ENCODE results near the gene NANOG. TPM values are rescaled to one million over a fixed set of nuclear protein-coding genes. Genes with fewer than 3 reads are reported as not detected.
A peak's percentile ranks its signal among the peaks of the same experiment; 100 is the strongest.
"Not testable (repeated sequence)": the region's sequence is repeated elsewhere in the genome, so short reads cannot be mapped to it uniquely, and the experiment has no call there.

NANOG gene
- total RNA-seq, 1 donor from 2014 or later = not detected

DNA sequence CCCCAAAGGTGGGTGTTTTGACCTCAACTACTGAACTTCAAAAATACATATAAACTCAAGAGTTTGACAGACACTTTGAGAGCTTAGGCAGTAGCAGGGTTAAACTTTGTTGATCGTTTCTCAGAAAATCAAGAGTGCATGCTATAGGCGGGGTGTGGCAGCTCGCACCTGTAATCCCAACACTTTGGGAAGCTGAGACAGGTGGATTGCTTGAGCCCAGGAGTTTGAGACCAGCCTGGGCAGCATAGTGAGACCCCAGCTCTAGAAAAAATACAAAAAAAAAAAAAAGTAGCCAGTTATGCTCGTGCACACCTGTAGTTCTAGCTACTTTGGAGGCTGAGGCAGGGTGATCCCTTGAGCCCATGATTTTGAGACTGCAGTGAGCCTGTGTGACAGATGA is 12.3 kb downstream of the NANOG start:
- Histone ChIP-seq H3K9me3 (no peaks in the 10 kb centered on the region), H3K4me3 (no peak overlapping the region), H3K4me1 (no peaks in the 10 kb centered on the region), H3K27me3 (ENCODE audit: low read depth) (peaks cover 4% of the 10 kb centered on the region), H3K27ac (no peak overlapping the region), H3K36me3 (no peaks in the 10 kb centered on the region)
- ATAC-seq (no peak), DNase-seq (no peak)
- no peak for TF ChIP-seq CTCF (IDR thresholded peaks at IDR 0.05)
- intact Hi-C loops (cut with DNase I) = no loop called here

GRCh38 chr12:7806319-7806718 is 17.1 kb downstream of the NANOG start:
- intact Hi-C loops (cut with DNase I); H3K27ac ChIP-seq; DNase-seq: not testable (repeated sequence)

GRCh38 chr12:7806863-7807487 is 17.8 kb downstream of the NANOG start:
- Histone ChIP-seq H3K27me3 (ENCODE audit: low read depth) (peaks cover 4% of the 10 kb centered on the region), H3K9me3 (no peaks in the 10 kb centered on the region), H3K27ac (no peak overlapping the region), H3K36me3 (no peaks in the 10 kb centered on the region), H3K4me1 (no peaks in the 10 kb centered on the region), H3K4me3 (no peak overlapping the region)
- intact Hi-C loops (cut with DNase I) = no loop called here
- peak; percentile 89 for TF ChIP-seq CTCF (IDR thresholded peaks at IDR 0.05)
- peak; percentile 54 for DNase-seq
- ATAC-seq = peak; percentile 83 to 87

More at GRCh38 chr12:7806319-7806718, 17.1 kb downstream of the NANOG start:
- H3K9me3 ChIP-seq; H3K4me3 ChIP-seq; H3K27me3 ChIP-seq (ENCODE audit: low read depth); H3K4me1 ChIP-seq; ATAC-seq; H3K36me3 ChIP-seq: not testable (repeated sequence)

GRCh38 chr12:7825754-7826153 is 36.6 kb downstream of the NANOG start:
- ATAC-seq = peak; percentile 78 to 87
- DNase-seq; H3K27ac ChIP-seq; H3K4me3 ChIP-seq; H3K9me3 ChIP-seq; H3K36me3 ChIP-seq; intact Hi-C loops (cut with DNase I); H3K27me3 ChIP-seq (ENCODE audit: low read depth); H3K4me1 ChIP-seq: not testable (repeated sequence)

- ATAC-seq; DNase-seq; H3K27ac ChIP-seq; intact Hi-C loops (cut with DNase I); H3K9me3 ChIP-seq; H3K36me3 ChIP-seq; H3K27me3 ChIP-seq (ENCODE audit: low read depth); H3K4me3 ChIP-seq; H3K4me1 ChIP-seq: not testable (repeated sequence)
Measured at GRCh38 chr12:7829737-7830136, 40.5 kb downstream of the NANOG start.

DNA sequence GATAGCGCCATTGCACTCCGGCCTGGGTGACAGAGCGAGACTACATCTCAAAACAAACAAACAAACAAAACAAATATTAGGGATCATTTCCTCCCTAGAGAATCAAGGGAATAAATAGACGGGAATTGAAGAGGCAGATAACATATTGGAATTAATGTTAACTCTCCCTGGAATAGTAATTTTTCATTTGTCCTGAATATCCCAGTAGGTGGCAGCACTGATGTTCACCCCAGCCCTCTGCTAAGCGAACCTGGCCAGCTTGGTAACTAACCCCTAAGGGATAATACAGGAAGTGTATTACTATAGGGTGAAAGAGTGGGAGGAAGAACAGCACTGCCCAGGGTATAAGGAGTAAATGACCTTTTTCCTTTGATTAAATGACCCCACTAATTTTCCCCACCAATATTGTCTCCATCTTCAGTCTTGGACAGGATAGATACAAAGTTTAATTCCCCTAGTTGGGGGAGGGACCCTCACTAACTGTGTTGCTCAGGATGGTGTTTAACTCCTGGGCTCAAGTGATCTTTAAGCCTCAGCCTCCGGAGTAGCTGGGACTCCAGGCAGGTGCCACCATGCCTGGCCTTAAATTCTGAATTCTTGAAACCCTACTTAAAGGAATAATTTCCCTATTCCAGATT is 43.0 kb downstream of the NANOG start:
- H3K27ac ChIP-seq = no peak overlapping the region
- peak; percentile 79 to 81 for ATAC-seq
- no peak for DNase-seq

GRCh38 chr12:7833201-7833600 is 44.0 kb downstream of the NANOG start:
- intact Hi-C loops (cut with DNase I); H3K4me3 ChIP-seq; H3K27ac ChIP-seq; H3K27me3 ChIP-seq (ENCODE audit: low read depth); H3K9me3 ChIP-seq; H3K36me3 ChIP-seq; H3K4me1 ChIP-seq; ATAC-seq; DNase-seq: not testable (repeated sequence)

More for the DNA sequence above, 43.0 kb downstream of the NANOG start:
- H3K36me3 ChIP-seq = no peaks in the 10 kb centered on the region
- no peak overlapping the region for H3K4me3 ChIP-seq
- TF ChIP-seq CTCF (IDR thresholded peaks at IDR 0.05) = peak; percentile 43
- no peaks in the 10 kb centered on the region for H3K4me1 ChIP-seq
- no peaks in the 10 kb centered on the region for H3K9me3 ChIP-seq
- intact Hi-C loops (cut with DNase I) = no loop called here
- no peaks in the 10 kb centered on the region for H3K27me3 ChIP-seq (ENCODE audit: low read depth)
